GM12878 (cell line): ENCODE data around the gene DCAF12L1. TPM values are rescaled to one million over a fixed set of nuclear protein-coding genes. Genes with fewer than 3 reads are reported as not detected.

Source experiments
- ATAC-seq: fragments of 200-7000 bp; cut with Tn5 transposase; 3 replicates; pipeline ENCODE4 v1.9.1; 2020; ENCODE audit warnings: mild to moderate bottlenecking, moderate library complexity
- BruUV-seq: library from RNA; stranded (reverse); fragments of 400-500 nt; replicated peaks from 2 replicates; lab custom pipeline; 2021; lab: Mats Ljungman, UMichigan
- CTCF ChIA-PET: fragments of 300-600 bp; sonication (Branson Sonifier 250); formaldehyde crosslinking; extraction: SDS; loops from one replicate; lab custom pipeline; 2021; ENCODE audit warnings: inconsistent platforms; lab: Yijun Ruan, JAX
- POLR2A ChIA-PET: fragments of 350-600 bp; formaldehyde crosslinking; extraction: SDS; loops from one replicate; lab custom pipeline; 2021; ENCODE audit warnings: inconsistent platforms; lab: Charles Lee
- RAD21 ChIA-PET: fragments of 300-600 bp; sonication (Branson Sonifier 250); formaldehyde crosslinking; loops from one replicate; lab custom pipeline; 2023; ENCODE audit warnings: antibody characterized with exemption; ENCODE audit not compliant: unreplicated experiment; lab: Charles Lee
- SMC1A ChIA-PET: fragments of 300-600 bp; sonication (Branson Sonifier 250); formaldehyde crosslinking; loops from one replicate; lab custom pipeline; 2023; ENCODE audit not compliant: unreplicated experiment, uncharacterized antibody; lab: Charles Lee
- DNase-seq: peaks from one replicate; pipeline ENCODE4 v3.0.0-alpha.2; 2011; ENCODE audit warnings: low read depth, low spot score
- FAIRE-seq: peaks from 3 replicates; lab custom pipeline; 2011; peaks lifted over from hg19 to GRCh38; lab: Jason Lieb, UNC
- H2AFZ ChIP-seq: 2 replicates; pipeline ENCODE4 v1.6.0; 2011; ENCODE audit warnings: low read depth, low read length, control low read depth; ENCODE audit not compliant: control insufficient read depth
- H3K27ac ChIP-seq: 2 replicates; pipeline ENCODE4 v1.5.1; 2011; ENCODE audit warnings: control low read depth; ENCODE audit not compliant: control insufficient read depth, insufficient read depth
- H3K27me3 ChIP-seq, 2 experiments: replicated peaks in 1 of 2; 2 replicates each; pipeline versions ENCODE4 v1.6.0 to v1.6.1; 2011; ENCODE audit warnings: low read length in 1 of 2; ENCODE audit not compliant: control insufficient read depth in 2 of 2, insufficient read depth in 2 of 2
- H3K36me3 ChIP-seq, 2 experiments: 2 replicates each; pipeline ENCODE4 v1.5.1; 2011; ENCODE audit warnings: low read length in 1 of 2; ENCODE audit not compliant: control insufficient read depth in 2 of 2, insufficient read depth in 2 of 2
- H3K4me1 ChIP-seq: 2 replicates; pipeline ENCODE4 v1.6.1; 2011; ENCODE audit warnings: mild to moderate bottlenecking, low read length, moderate library complexity, mixed read lengths; ENCODE audit not compliant: control insufficient read depth, insufficient read depth
- H3K4me2 ChIP-seq: 2 replicates; pipeline ENCODE4 v1.6.0; 2011; ENCODE audit warnings: control low read depth; ENCODE audit not compliant: control insufficient read depth, insufficient read depth
- H3K4me3 ChIP-seq: fragments of 200-600 bp; sonication (generic); 2 replicates; pipeline ENCODE4 v1.5.1; 2016
- H3K79me2 ChIP-seq: 2 replicates; pipeline ENCODE4 v1.6.0; 2011; ENCODE audit warnings: low read length; ENCODE audit not compliant: control insufficient read depth, insufficient read depth
- H3K9ac ChIP-seq: 2 replicates; pipeline ENCODE4 v1.8.0; 2011; ENCODE audit warnings: low read length, control low read depth, mixed read lengths; ENCODE audit not compliant: control insufficient read depth, insufficient read depth
- H3K9me3 ChIP-seq: replicated peaks from 3 replicates; pipeline ENCODE4 v1.5.1; 2011; ENCODE audit warnings: mild to moderate bottlenecking, low read length; ENCODE audit not compliant: control insufficient read depth, insufficient read depth
- H4K20me1 ChIP-seq: 2 replicates; pipeline ENCODE4 v1.6.0; 2011; ENCODE audit not compliant: control insufficient read depth, insufficient read depth
- CBX3 ChIP-seq: fragments of 200-600 bp; sonication (generic); IDR thresholded peaks from 2 replicates; pipeline ENCODE4 v1.6.1; 2016; ENCODE audit warnings: low read depth, borderline replicate concordance
- PRDM15 ChIP-seq: fragments of 450-650 bp; formaldehyde crosslinking; IDR thresholded peaks from 2 replicates; pipeline ENCODE4 v1.4.0; 2020; ENCODE audit warnings: mild to moderate bottlenecking, moderate library complexity
- RAD51 ChIP-seq: fragments of 450-650 bp; IDR thresholded peaks from 2 replicates; pipeline ENCODE4 v1.6.1; 2016; ENCODE audit warnings: moderate library complexity, mild to moderate bottlenecking, inconsistent platforms
- STAT1 ChIP-seq: fragments of 450-650 bp; conservative IDR thresholded peaks from 2 replicates; pipeline ENCODE4 v1.6.1; 2014; ENCODE audit warnings: antibody characterized with exemption, mild to moderate bottlenecking
- TARDBP ChIP-seq: IDR thresholded peaks from 2 replicates; pipeline ENCODE4 v1.6.1; 2016; ENCODE audit warnings: borderline replicate concordance
- WRNIP1 ChIP-seq: IDR thresholded peaks from 2 replicates; pipeline ENCODE4 v1.6.1; 2011; ENCODE audit warnings: low read depth, low read length, improper control_type of control experiment, borderline replicate concordance
- YY1 ChIP-seq: IDR thresholded peaks from 2 replicates; pipeline ENCODE4 v1.6.1; 2011; ENCODE audit warnings: low read depth, mild to moderate bottlenecking, low read length
- ZNF687 ChIP-seq: fragments of 450-650 bp; IDR thresholded peaks from 2 replicates; pipeline ENCODE4 v1.6.1; 2017; ENCODE audit warnings: mild to moderate bottlenecking, moderate library complexity
- WGBS: methylation state at CpG from one replicate; pipeline ENCODE4 v1.1.6; 2016; ENCODE audit warnings: low lambda C conversion rate; ENCODE audit not compliant: insufficient replicate concordance, insufficient coverage; ENCODE audit errors: missing lambda C conversion rate; 5-methylcytosine and 5-hydroxymethylcytosine counted together
- in situ Hi-C: fragments of 300-500 bp; cut with MboI; formaldehyde crosslinking; loops from 9 replicates; pipeline ENCODE4 v1.14.3; 2018; ENCODE audit warnings: mixed read lengths
- intact Hi-C: fragments of 100-400 bp; cut with micrococcal nuclease; formaldehyde crosslinking; loops from one replicate; pipeline ENCODE4 v1.14.2; 2022; ENCODE audit not compliant: unreplicated experiment
- polyA plus RNA-seq, 11 experiments: library from polyadenylated mRNA; depleted of rRNA in 4 of 11; unstranded in 6 of 11; stranded (reverse) in 5 of 11; fragments of >200 nt; fragmentation: Nextera tagmentation in 4 of 11; fragmentation: Illumina TruSeq in 1 of 11; extraction: Ambion mirVana in 4 of 11; extraction: Trizol in 1 of 11; gene quantifications; 1 replicate in 1 of 11; 2 replicates in 10 of 11; pipeline versions ENCODE4 v1.2.1 to v1.2.3, GENCODE V29; 2011 to 2016; ENCODE audit warnings: inconsistent platforms in 2 of 11, missing spikeins in 2 of 11, low read depth in 1 of 11
- total RNA-seq, 4 experiments: library from RNA; depleted of rRNA in 3 of 4; stranded (reverse); fragments of >200 nt in 3 of 4; fragmentation: Illumina TruSeq in 1 of 4; extraction: Trizol in 1 of 4; gene quantifications; 2 replicates each; pipeline versions ENCODE4 v1.2.1 to v1.2.3, GENCODE V29; 2013 to 2021

Gene DCAF12L1
- total and polyA plus RNA-seq, 10 of the 15 experiments (the other 5 are each of a cell fraction or from before 2014, with no cell fraction given) = not detected

GRCh38 chrX:126551725-126552312, 795 bp downstream of the DCAF12L1 start (continued):
- no peak for TF ChIP-seq WRNIP1

GRCh38 chrX:126551306-126551705, 1.3 kb downstream of the DCAF12L1 start:
- no peak for TF ChIP-seq STAT1
- TF ChIP-seq, all 136 proteins: peak for 0
- ChIA-PET SMC1A (no interaction called here), CTCF (no interaction called here), RAD21 (no interaction called here), POLR2A (no interaction called here)
- in situ Hi-C loops (no loop called here), intact Hi-C loops (no loop called here)
- Histone ChIP-seq H3K36me3 (no peaks in the 10 kb centered on the region), H2AFZ (no peak overlapping the region), H3K27ac (no peak overlapping the region), H3K9me3 (no peaks in the 10 kb centered on the region; the same call in 2 of the 3 replicates), H3K4me2 (no peak overlapping the region), H3K4me3 (no peak overlapping the region), H3K79me2 (no peaks in the 10 kb centered on the region), H3K9ac (no peak overlapping the region), H4K20me1 (no peaks in the 10 kb centered on the region), H3K4me1 (no peaks in the 10 kb centered on the region), H3K27me3 (no peaks in the 10 kb centered on the region)
- BruUV-seq = no TSS peak
- no peak for DNase-seq
- ATAC-seq = no peak
- WGBS = 65% methylated on average over 17 of the region's 17 CpGs
- FAIRE-seq = no peak

GRCh38 chrX:126550816-126551215, 1.8 kb downstream of the DCAF12L1 start:
- Histone ChIP-seq H3K27ac (no peak overlapping the region), H3K4me2 (no peak overlapping the region), H3K79me2 (no peaks in the 10 kb centered on the region), H3K4me1 (no peaks in the 10 kb centered on the region), H3K4me3 (no peak overlapping the region), H3K27me3 (no peaks in the 10 kb centered on the region), H3K9ac (no peak overlapping the region), H2AFZ (no peak overlapping the region), H3K36me3 (no peaks in the 10 kb centered on the region), H4K20me1 (no peaks in the 10 kb centered on the region), H3K9me3 (no peaks in the 10 kb centered on the region; the same call in 2 of the 3 replicates)
- ChIA-PET CTCF (no interaction called here), SMC1A (no interaction called here), RAD21 (no interaction called here), POLR2A (no interaction called here)
- BruUV-seq = no TSS peak
- in situ Hi-C loops = no loop called here
- no peak for DNase-seq
- ATAC-seq = no peak
- intact Hi-C loops = no loop called here
- WGBS = 58% methylated on average over 6 of the region's 6 CpGs
- FAIRE-seq = no peak
- TF ChIP-seq TARDBP = no peak
- TF ChIP-seq YY1 = no peak
- no peak for TF ChIP-seq CBX3
- TF ChIP-seq PRDM15 (CRISPR knock-in tag) = no peak
- no peak for TF ChIP-seq RAD51
- TF ChIP-seq ZNF687 = no peak
